Right forelimb (tissue), 1 donor: ENCODE measurements around the gene MTCP1.

Experiments
- DNase-seq: peaks from one replicate; pipeline ENCODE4 v3.0.0-alpha.2; 2018

Gene MTCP1

GRCh38 chrX:155070975-155071693 lies at the start of gene MTCP1, which contains the start of the genes BRCC3 and CMC4:
TSS of gene MTCP1 (minus strand) at chrX:155071136. CDS start at chrX:155066010, 5,126 bp downstream.
TSS of gene BRCC3 (plus strand) at chrX:155071508. CDS start at chrX:155071528, 20 bp downstream.
TSS of gene CMC4 (minus strand) at chrX:155071136. CDS start at chrX:155064023, 7,113 bp downstream.
- DNase-seq = peak; percentile 86

DNA sequence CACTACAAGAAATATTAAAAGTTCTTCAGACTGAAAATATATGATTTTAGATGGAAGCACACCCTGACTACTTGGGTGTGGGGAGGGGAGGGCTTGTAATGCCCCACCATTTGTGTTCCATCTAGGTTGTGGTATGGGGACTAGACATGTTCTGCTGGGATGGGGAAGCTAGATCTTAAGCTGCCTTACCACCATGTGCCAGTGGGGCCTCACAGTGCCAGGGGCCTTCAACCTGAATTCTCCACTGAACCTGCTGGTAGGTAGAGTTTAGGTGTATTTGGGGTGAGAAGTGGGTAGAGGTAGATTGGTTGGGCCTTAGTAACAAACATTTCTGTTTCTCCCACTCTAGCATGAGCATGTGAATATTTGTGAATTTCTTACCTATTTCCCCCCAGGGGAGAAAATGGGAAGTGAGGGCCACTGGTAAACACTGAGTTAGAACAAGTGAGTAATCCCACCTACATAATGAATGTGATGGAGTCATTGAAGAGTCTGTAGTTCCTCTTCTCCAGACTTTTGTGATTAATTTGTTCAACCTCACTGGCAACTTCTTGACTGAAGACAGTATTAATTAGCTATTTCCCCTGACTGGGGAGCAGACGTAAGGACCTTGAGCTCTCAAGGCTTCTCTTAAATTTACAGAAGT lies 44.4 kb upstream of the MTCP1 start:
- DNase-seq = no peak

DNA sequence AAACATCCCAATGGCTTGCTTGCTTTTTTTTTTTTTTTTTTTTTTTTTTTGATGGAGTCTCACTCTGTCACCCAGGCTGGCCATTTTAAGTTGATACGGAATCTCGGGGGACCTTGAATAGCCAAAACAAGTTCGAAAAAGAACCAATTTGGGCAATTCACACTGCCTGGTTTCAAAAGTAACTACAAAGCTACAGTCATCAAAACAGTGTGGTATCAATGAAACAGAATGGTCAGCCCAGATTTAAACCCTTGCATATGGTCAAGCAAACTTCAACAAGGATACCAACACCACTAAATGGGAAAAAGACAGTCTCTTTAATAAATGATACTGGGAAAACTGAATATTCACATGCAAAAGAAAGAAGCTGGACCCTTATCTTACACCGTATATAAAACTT lies 42.2 kb upstream of the MTCP1 start:
- no peak for DNase-seq

DNA sequence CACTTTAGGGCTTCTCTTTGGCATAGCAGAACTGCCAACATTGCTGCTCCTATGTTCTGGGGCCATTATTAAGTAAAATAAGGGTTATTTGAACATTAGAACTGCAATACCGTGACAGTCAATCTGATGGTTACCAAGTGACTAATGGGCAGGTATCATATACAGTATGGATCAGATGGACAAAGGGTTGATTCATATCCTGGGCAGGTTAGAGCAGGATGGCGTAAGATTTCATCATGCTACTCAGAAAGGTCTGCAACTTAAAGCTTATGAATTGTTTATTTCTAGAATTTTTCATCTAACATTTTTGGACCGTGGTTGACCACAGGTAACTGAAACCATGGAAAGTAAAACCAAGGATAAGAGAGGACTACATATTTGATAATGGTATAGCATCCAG lies 41.2 kb upstream of the MTCP1 start:
- no peak for DNase-seq

DNA sequence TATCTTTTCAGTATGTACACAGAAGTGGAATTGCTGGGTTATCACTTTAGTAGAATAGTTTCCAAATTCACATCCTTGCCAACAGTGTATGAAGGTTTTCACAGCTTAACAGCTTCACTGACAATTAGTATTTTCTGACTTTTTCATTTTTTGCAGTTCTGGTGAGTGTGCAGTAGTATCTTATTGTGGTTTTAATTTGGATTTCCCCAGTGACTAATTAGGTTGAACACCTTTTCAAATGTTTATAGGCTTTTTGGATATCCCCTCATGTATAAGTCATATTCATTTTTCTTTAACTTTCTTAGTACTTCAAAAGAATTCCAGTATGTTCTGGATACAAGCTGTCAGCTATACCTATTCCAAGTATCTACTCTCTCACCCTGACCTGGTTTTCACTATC lies 37.5 kb upstream of the MTCP1 start:
- DNase-seq = no peak

DNA sequence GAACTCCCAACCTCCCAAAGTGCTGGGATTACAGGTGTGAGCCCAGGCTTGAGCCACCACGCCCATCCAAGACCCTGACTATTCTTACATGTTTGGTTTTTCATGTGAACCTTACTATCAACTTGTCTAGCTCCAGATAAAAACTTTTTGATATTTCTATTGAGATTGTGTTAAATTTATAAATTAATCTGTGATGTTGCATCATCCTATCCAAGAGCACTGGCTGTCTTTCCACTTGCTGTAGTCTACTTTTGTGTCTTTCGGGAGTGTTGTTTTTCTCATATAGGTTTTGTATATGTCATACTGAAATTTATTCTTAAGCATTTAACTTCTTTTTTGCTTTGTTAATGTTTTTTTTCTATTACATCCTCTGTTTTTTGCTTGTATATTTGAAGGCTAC lies 35.0 kb upstream of the MTCP1 start:
- DNase-seq = no peak

- no peak for DNase-seq
Observed at GRCh38 chrX:155094468-155095061, 23.6 kb upstream of the MTCP1 start.

GRCh38 chrX:155086961-155087735 lies 16.2 kb upstream of the MTCP1 start:
- DNase-seq = no peak

- DNase-seq = no peak
Observed at GRCh38 chrX:155086202-155086840, 15.4 kb upstream of the MTCP1 start.

DNA sequence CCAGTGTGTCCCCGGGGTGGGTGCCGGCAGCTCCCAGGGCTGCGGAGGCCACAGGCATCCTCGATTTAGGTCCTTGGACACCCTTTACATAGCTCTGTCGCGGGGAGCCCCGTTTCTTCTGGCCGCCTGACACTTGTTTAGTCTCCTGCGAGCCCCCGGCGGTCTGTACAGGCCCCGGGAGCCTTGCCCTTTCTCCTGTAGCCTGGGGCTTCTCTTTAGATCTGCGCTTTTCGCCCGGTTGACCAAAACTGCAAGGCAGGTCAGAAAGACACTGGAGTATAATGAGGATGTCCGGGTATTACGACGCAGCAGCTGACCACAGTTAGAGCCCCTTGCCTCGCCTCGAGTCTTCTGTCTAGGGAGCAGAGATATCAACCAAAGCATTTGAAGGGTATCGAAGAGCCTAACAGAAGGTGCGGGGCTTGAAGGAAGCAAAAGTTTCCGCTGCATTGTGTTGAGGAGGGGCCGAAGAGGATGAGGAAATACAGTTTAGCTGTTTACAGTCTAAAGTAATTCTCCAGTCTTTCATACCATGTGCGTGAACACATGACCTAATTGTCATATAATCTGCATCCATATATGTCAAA lies 851 bp upstream of the MTCP1 start:
- no peak for DNase-seq

GRCh38 chrX:155070663-155070974 lies 317 bp downstream of the MTCP1 start:
- no peak for DNase-seq

GRCh38 chrX:155070038-155070437 lies 898 bp downstream of the MTCP1 start:
- no peak for DNase-seq

- DNase-seq = no peak
Observed at GRCh38 chrX:155069414-155069813, 1.5 kb downstream of the MTCP1 start.

DNA sequence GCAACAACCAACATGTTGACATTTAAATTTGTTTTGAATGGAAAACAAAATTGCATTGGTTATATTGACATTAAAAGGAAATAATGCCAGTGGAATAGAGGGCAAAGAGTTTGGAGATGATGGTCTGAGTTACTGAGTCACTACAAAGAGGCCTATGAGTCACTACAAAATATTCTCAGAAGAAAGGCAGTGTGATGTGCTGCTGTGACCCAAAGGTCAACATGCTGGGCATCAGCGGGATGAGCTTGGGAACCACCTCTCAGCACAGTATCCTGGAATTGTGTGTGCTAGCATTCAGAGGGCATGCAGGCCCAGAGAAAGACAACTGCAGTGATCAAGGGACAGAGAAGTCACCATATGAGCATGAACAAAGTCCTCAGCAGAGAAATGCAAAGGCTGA lies 2.8 kb downstream of the MTCP1 start:
- DNase-seq = no peak

DNA sequence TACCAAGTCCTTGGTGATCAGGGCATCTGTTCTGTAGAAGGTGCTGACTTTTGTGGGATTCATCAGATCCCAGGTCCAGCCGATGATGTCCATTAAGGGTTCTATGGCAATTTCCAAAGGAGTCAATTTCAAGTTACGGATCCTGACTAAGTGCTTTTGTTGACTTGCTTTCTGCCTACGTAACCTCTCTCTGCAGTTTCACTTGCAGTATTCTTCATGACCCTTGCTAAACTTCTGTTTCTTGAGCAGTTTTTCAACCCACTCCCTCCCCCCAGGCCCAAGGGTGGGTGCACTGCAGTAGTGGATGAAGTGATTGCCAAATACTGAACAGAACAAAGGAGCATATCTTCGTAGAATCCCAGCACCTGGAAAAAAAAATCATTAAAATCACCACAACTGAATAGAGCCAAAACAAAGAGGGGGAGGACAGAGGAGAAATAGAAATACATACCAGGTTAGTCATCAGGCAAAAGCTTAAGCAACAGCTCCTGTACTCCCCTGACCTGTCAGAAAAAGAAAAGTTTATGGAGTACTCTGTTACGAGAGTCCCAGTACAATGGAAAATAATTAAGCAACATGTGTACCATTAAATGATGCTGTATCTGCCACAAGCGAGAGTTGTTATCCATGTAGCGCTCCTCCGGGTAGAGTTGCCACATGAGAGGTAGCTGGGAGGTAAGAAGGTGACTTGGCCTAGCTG lies 5.8 kb downstream of the MTCP1 start:
- DNase-seq = no peak

GRCh38 chrX:155061760-155062159 lies 9.2 kb downstream of the MTCP1 start:
- no peak for DNase-seq

- DNase-seq = peak; percentile 64
Observed at GRCh38 chrX:155056877-155057792, 13.8 kb downstream of the MTCP1 start.

GRCh38 chrX:155056471-155056870 lies 14.5 kb downstream of the MTCP1 start:
- no peak for DNase-seq

DNA sequence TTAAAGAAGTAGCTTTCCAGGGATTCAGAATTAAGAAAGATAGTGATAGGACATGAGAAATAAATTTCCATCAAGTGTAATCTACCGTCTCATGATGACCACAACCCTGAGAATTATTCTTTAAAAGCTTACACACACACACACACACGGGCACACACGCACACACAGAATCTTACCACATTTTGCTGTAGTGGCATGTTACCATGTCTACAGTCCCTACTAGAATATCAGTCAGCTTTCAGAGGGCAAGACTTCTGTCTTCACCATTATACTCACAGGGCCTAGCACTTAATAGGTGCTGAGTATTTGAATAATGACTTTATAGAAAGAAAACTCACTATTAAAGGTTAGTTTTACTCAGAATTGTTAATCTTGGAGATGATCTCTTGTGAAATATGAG lies 15.4 kb downstream of the MTCP1 start:
- DNase-seq = no peak

DNA sequence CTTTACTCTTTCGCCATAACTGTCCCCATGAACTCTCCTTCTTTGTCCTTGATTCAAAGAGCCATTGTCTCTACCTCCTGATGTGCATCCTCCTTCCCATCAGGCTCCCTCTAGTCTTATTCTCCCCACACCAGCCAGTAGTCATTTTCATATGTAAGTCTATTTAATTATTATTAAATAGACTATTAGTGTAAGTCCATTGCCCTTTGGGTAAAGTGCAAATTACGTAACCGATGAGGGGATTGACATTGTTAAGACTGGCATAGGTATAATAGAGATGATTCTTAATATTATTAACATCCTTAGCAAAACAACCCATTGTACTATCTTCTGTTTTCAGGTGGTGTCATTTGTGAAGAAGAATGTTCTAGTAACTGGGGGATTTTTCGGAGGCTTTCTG lies 16.7 kb downstream of the MTCP1 start:
- no peak for DNase-seq

DNA sequence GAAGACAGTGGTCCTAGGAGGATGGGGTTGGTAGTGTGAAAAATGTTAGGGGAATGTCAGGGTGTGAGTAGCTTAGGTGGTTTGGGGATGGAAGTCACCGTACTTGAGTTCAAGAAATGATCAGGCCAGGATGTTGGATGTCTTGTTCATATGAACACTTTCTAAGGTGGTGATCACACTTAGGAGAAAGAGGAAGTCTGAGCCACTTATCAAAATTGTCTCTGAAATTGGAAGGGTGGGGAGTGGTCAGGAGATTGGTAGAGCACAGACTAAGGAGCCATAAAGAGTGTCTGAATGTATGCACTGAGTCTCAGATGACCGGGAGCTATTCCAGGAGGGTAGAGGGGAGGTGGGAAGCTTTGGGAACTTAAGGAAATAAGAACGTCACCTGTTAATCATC lies 17.3 kb downstream of the MTCP1 start:
- DNase-seq = no peak
